ENCODE measurements around the gene MORN1.
A peak's percentile ranks its signal among the peaks of the same experiment; 100 is the strongest.

The MORN1 gene

GRCh38 chr1:2389644-2390043 lies 1.7 kb downstream of the MORN1 start:
- no peaks in the 10 kb centered on the region; the same call in 1 of the 2 replicates for H3K4me1 ChIP-seq (ENCODE audit: control insufficient read depth, insufficient read depth, low read length)
- DNase-seq (ENCODE audit: low read depth, low spot score), result no peak
- H3K27ac ChIP-seq (ENCODE audit: low read length), result no peak overlapping the region
- H3K36me3 ChIP-seq (ENCODE audit: control insufficient read depth, insufficient read depth, low read length), result peaks cover 3% of the 10 kb centered on the region
- H3K27me3 ChIP-seq (ENCODE audit: control insufficient read depth, insufficient read depth, low read length), result no peaks in the 10 kb centered on the region
- H3K4me3 ChIP-seq (ENCODE audit: low read length), result no peak overlapping the region
- H3K9me3 ChIP-seq (ENCODE audit: control insufficient read depth, insufficient read depth, low read length), result no peaks in the 10 kb centered on the region
- no CpG with 5 or more reads among the region's 7 CpGs for WGBS (ENCODE audit: insufficient coverage, insufficient read length)

GRCh38 chr1:2388004-2388913 lies 3.1 kb downstream of the MORN1 start:
- no peaks in the 10 kb centered on the region for H3K27me3 ChIP-seq (ENCODE audit: control insufficient read depth, insufficient read depth, low read length)
- H3K4me3 ChIP-seq (ENCODE audit: low read length), result no peak overlapping the region
- no peaks in the 10 kb centered on the region for H3K9me3 ChIP-seq (ENCODE audit: control insufficient read depth, insufficient read depth, low read length)
- no peaks in the 10 kb centered on the region; the same call in 1 of the 2 replicates for H3K4me1 ChIP-seq (ENCODE audit: control insufficient read depth, insufficient read depth, low read length)
- DNase-seq (ENCODE audit: low read depth, low spot score), result no peak
- no peak overlapping the region for H3K27ac ChIP-seq (ENCODE audit: low read length)
- no CpG with 5 or more reads among the region's 32 CpGs for WGBS (ENCODE audit: insufficient coverage, insufficient read length)
- peaks cover 3% of the 10 kb centered on the region for H3K36me3 ChIP-seq (ENCODE audit: control insufficient read depth, insufficient read depth, low read length)

- DNase-seq (ENCODE audit: low read depth, low spot score), result no peak
- Histone ChIP-seq H3K9me3 (ENCODE audit: control insufficient read depth, insufficient read depth, low read length) (no peaks in the 10 kb centered on the region), H3K27ac (ENCODE audit: low read length) (no peak overlapping the region), H3K4me3 (ENCODE audit: low read length) (no peak overlapping the region), H3K4me1 (ENCODE audit: control insufficient read depth, insufficient read depth, low read length) (no peaks in the 10 kb centered on the region; the same call in 1 of the 2 replicates), H3K36me3 (ENCODE audit: control insufficient read depth, insufficient read depth, low read length) (peaks cover 3% of the 10 kb centered on the region), H3K27me3 (ENCODE audit: control insufficient read depth, insufficient read depth, low read length) (no peaks in the 10 kb centered on the region)
- WGBS (ENCODE audit: insufficient coverage, insufficient read length), result no CpG with 5 or more reads among the region's 30 CpGs
Measured at GRCh38 chr1:2386636-2387611, 4.4 kb downstream of the MORN1 start.

- Histone ChIP-seq H3K4me3 (ENCODE audit: low read length) (no peak overlapping the region), H3K4me1 (ENCODE audit: control insufficient read depth, insufficient read depth, low read length) (no peaks in the 10 kb centered on the region; the same call in 1 of the 2 replicates), H3K9me3 (ENCODE audit: control insufficient read depth, insufficient read depth, low read length) (no peaks in the 10 kb centered on the region), H3K27me3 (ENCODE audit: control insufficient read depth, insufficient read depth, low read length) (no peaks in the 10 kb centered on the region), H3K36me3 (ENCODE audit: control insufficient read depth, insufficient read depth, low read length) (peaks cover 3% of the 10 kb centered on the region), H3K27ac (ENCODE audit: low read length) (no peak overlapping the region)
- DNase-seq (ENCODE audit: low read depth, low spot score), result no peak
- no CpG with 5 or more reads among the region's 19 CpGs for WGBS (ENCODE audit: insufficient coverage, insufficient read length)
Measured at GRCh38 chr1:2385606-2386280, 5.6 kb downstream of the MORN1 start.

- no peaks in the 10 kb centered on the region for H3K4me1 ChIP-seq (ENCODE audit: control insufficient read depth, insufficient read depth, low read length)
- no peaks in the 10 kb centered on the region for H3K9me3 ChIP-seq (ENCODE audit: control insufficient read depth, insufficient read depth, low read length)
- no peak for DNase-seq (ENCODE audit: low read depth, low spot score)
- no CpG with 5 or more reads among the region's 41 CpGs for WGBS (ENCODE audit: insufficient coverage, insufficient read length)
- no peak overlapping the region for H3K4me3 ChIP-seq (ENCODE audit: low read length)
- peaks cover 3% of the 10 kb centered on the region for H3K36me3 ChIP-seq (ENCODE audit: control insufficient read depth, insufficient read depth, low read length)
- H3K27ac ChIP-seq (ENCODE audit: low read length), result no peak overlapping the region
- no peaks in the 10 kb centered on the region for H3K27me3 ChIP-seq (ENCODE audit: control insufficient read depth, insufficient read depth, low read length)
Measured at GRCh38 chr1:2384941-2385481, 6.3 kb downstream of the MORN1 start.

- no peaks in the 10 kb centered on the region for H3K4me1 ChIP-seq (ENCODE audit: control insufficient read depth, insufficient read depth, low read length)
- no peak for DNase-seq (ENCODE audit: low read depth, low spot score)
- no peak overlapping the region for H3K27ac ChIP-seq (ENCODE audit: low read length)
- H3K36me3 ChIP-seq (ENCODE audit: control insufficient read depth, insufficient read depth, low read length), result peaks cover 3% of the 10 kb centered on the region
- H3K4me3 ChIP-seq (ENCODE audit: low read length), result no peak overlapping the region
- H3K27me3 ChIP-seq (ENCODE audit: control insufficient read depth, insufficient read depth, low read length), result no peaks in the 10 kb centered on the region
- no CpG with 5 or more reads among the region's 21 CpGs for WGBS (ENCODE audit: insufficient coverage, insufficient read length)
- no peaks in the 10 kb centered on the region for H3K9me3 ChIP-seq (ENCODE audit: control insufficient read depth, insufficient read depth, low read length)
Measured at GRCh38 chr1:2384130-2384860, 7.1 kb downstream of the MORN1 start.

- no CpG with 5 or more reads among the region's 14 CpGs for WGBS (ENCODE audit: insufficient coverage, insufficient read length)
- Histone ChIP-seq H3K4me3 (ENCODE audit: low read length) (no peak overlapping the region), H3K9me3 (ENCODE audit: control insufficient read depth, insufficient read depth, low read length) (no peaks in the 10 kb centered on the region), H3K36me3 (ENCODE audit: control insufficient read depth, insufficient read depth, low read length) (peaks cover 3% of the 10 kb centered on the region), H3K27ac (ENCODE audit: low read length) (no peak overlapping the region), H3K4me1 (ENCODE audit: control insufficient read depth, insufficient read depth, low read length) (no peaks in the 10 kb centered on the region), H3K27me3 (ENCODE audit: control insufficient read depth, insufficient read depth, low read length) (no peaks in the 10 kb centered on the region)
- DNase-seq (ENCODE audit: low read depth, low spot score), result no peak
Measured at GRCh38 chr1:2383576-2383975, 7.8 kb downstream of the MORN1 start.

GRCh38 chr1:2382621-2383361 lies 8.6 kb downstream of the MORN1 start:
- WGBS (ENCODE audit: insufficient coverage, insufficient read length), result no CpG with 5 or more reads among the region's 13 CpGs

More at GRCh38 chr1:2382621-2383361, 8.6 kb downstream of the MORN1 start:
- no peaks in the 10 kb centered on the region for H3K27me3 ChIP-seq (ENCODE audit: control insufficient read depth, insufficient read depth, low read length)
- DNase-seq (ENCODE audit: low read depth, low spot score), result peak; percentile 37
- no peaks in the 10 kb centered on the region for H3K4me1 ChIP-seq (ENCODE audit: control insufficient read depth, insufficient read depth, low read length)
- H3K27ac ChIP-seq (ENCODE audit: low read length), result no peak overlapping the region
- H3K4me3 ChIP-seq (ENCODE audit: low read length), result no peak overlapping the region
- no peaks in the 10 kb centered on the region for H3K9me3 ChIP-seq (ENCODE audit: control insufficient read depth, insufficient read depth, low read length)
- peaks cover 3% of the 10 kb centered on the region for H3K36me3 ChIP-seq (ENCODE audit: control insufficient read depth, insufficient read depth, low read length)

Measured in iPS DF 6.9 (cell line).